GM23338 (cell line): ENCODE measurements around the gene PDE10A. TPM values are rescaled to one million over a fixed set of nuclear protein-coding genes. Genes with fewer than 3 reads are reported as not detected.

Experiments used
- ATAC-seq: fragments of 200-7000 bp; cut with Tn5 transposase; 3 replicates; pipeline ENCODE4 v1.9.1; 2020
- DNase-seq: peaks from one replicate; pipeline ENCODE4 v3.0.0-alpha.2; 2015; ENCODE audit warnings: low spot score
- H2AFZ ChIP-seq: fragments of 200-600 bp; sonication (generic); 2 replicates; pipeline ENCODE4 v1.8.0; 2016; ENCODE audit warnings: antibody characterized with exemption, mild to moderate bottlenecking, moderate library complexity
- H3F3A ChIP-seq: fragments of 200-600 bp; sonication (generic); replicated peaks from 2 replicates; pipeline ENCODE4 v1.8.0; 2017; ENCODE audit warnings: antibody characterized with exemption, mixed run types, low read depth
- H3K27ac ChIP-seq: fragments of 200-600 bp; sonication (generic); 2 replicates; pipeline ENCODE4 v1.6.1; 2016; ENCODE audit warnings: low read depth
- H3K27me3 ChIP-seq: fragments of 200-600 bp; sonication (generic); 2 replicates; pipeline ENCODE4 v1.8.0; 2016; ENCODE audit warnings: mild to moderate bottlenecking, mixed run types, moderate library complexity; ENCODE audit not compliant: insufficient read depth
- H3K36me3 ChIP-seq: fragments of 200-600 bp; sonication (generic); 2 replicates; pipeline ENCODE4 v1.8.0; 2016; ENCODE audit warnings: mild to moderate bottlenecking; ENCODE audit not compliant: insufficient read depth
- H3K4me1 ChIP-seq: fragments of 200-600 bp; sonication (generic); 2 replicates; pipeline ENCODE4 v1.8.0; 2016; ENCODE audit warnings: mild to moderate bottlenecking, moderate library complexity; ENCODE audit not compliant: insufficient read depth
- H3K4me2 ChIP-seq: fragments of 200-600 bp; sonication (generic); 2 replicates; pipeline ENCODE4 v1.7.1; 2017; ENCODE audit warnings: mixed run types
- H3K4me3 ChIP-seq: fragments of 200-600 bp; sonication (generic); 2 replicates; pipeline ENCODE4 v1.6.1; 2016; ENCODE audit warnings: mixed run types
- H3K79me2 ChIP-seq: fragments of 200-600 bp; sonication (generic); replicated peaks from 2 replicates; pipeline ENCODE4 v1.8.0; 2017; ENCODE audit warnings: mild to moderate bottlenecking; ENCODE audit not compliant: insufficient read depth
- H3K9me2 ChIP-seq: fragments of 200-600 bp; sonication (generic); 2 replicates; pipeline ENCODE4 v1.8.0; 2017; ENCODE audit not compliant: insufficient read depth
- H4K20me1 ChIP-seq: fragments of 200-600 bp; sonication (generic); replicated peaks from 2 replicates; pipeline ENCODE4 v1.8.0; 2017; ENCODE audit warnings: mild to moderate bottlenecking; ENCODE audit not compliant: insufficient read depth
- H3K27ac Mint-ChIP-seq: 2 replicates; pipeline ENCODE4 v1.8.0; 2020; ENCODE audit warnings: inconsistent platforms, mild to moderate bottlenecking, moderate library complexity, mixed read lengths
- H3K27me3 Mint-ChIP-seq: 3 replicates; pipeline ENCODE4 v1.8.0; 2022; ENCODE audit warnings: low read depth, mild to moderate bottlenecking, moderate library complexity, mixed read lengths, inconsistent platforms; ENCODE audit not compliant: insufficient read depth, poor library complexity
- H3K36me3 Mint-ChIP-seq: 3 replicates; pipeline ENCODE4 v1.8.0; 2021; ENCODE audit warnings: low read depth, mild to moderate bottlenecking, inconsistent platforms, moderate library complexity, mixed read lengths
- H3K4me1 Mint-ChIP-seq: 3 replicates; pipeline ENCODE4 v1.8.0; 2020; ENCODE audit warnings: mild to moderate bottlenecking, inconsistent platforms, mixed read lengths
- H3K4me3 Mint-ChIP-seq: 3 replicates; pipeline ENCODE4 v1.8.0; 2021; ENCODE audit warnings: moderate library complexity, mild to moderate bottlenecking, inconsistent platforms, mixed read lengths
- H3K9me3 Mint-ChIP-seq: 3 replicates; pipeline ENCODE4 v1.8.0; 2020; ENCODE audit warnings: moderate library complexity, mild to moderate bottlenecking, inconsistent platforms, mixed read lengths
- CREB1 ChIP-seq: fragments of 250-450 bp; sonication (Bioruptor Pico); IDR thresholded peaks from 2 replicates; pipeline ENCODE4 v1.5.0; 2020; ENCODE audit warnings: low read depth, mild to moderate bottlenecking, moderate library complexity
- CTCF ChIP-seq, 2 experiments: fragments of 200-600 bp in 1 of 2; sonication (generic) in 1 of 2; conservative IDR thresholded peaks; 2 replicates each; pipeline versions ENCODE4 v1.5.1 to v1.6.1; 2016 to 2017; ENCODE audit warnings: antibody characterized with exemption in 2 of 2, low read depth in 2 of 2, mild to moderate bottlenecking in 2 of 2, moderate library complexity in 1 of 2
- ETS1 ChIP-seq: IDR thresholded peaks from 2 replicates; pipeline ENCODE4 v1.6.1; 2016; ENCODE audit warnings: antibody characterized with exemption
- EZH2 ChIP-seq: fragments of 200-600 bp; sonication (generic); IDR thresholded peaks from one replicate; pipeline ENCODE4 v1.8.0; 2017; ENCODE audit warnings: antibody characterized with exemption, mild to moderate bottlenecking, low read depth; ENCODE audit not compliant: unreplicated experiment
- EZH2phosphoT487 ChIP-seq: fragments of 200-600 bp; sonication (generic); IDR thresholded peaks from one replicate; pipeline ENCODE4 v1.8.1; 2018; ENCODE audit warnings: antibody characterized with exemption; ENCODE audit not compliant: unreplicated experiment
- JUNB ChIP-seq: IDR thresholded peaks from one replicate; pipeline ENCODE4 v1.6.1; 2016; ENCODE audit warnings: antibody characterized with exemption; ENCODE audit not compliant: unreplicated experiment
- NANOG ChIP-seq: IDR thresholded peaks from 2 replicates; pipeline ENCODE4 v1.6.1; 2016; ENCODE audit warnings: antibody characterized with exemption, borderline replicate concordance
- POLR2AphosphoS5 ChIP-seq: IDR thresholded peaks from 2 replicates; pipeline ENCODE4 v1.6.1; 2016; ENCODE audit warnings: antibody characterized with exemption, low read depth
- REST ChIP-seq: IDR thresholded peaks from one replicate; pipeline ENCODE4 v1.6.1; 2018; ENCODE audit warnings: antibody characterized with exemption; ENCODE audit not compliant: unreplicated experiment
- STAT1 ChIP-seq: IDR thresholded peaks from one replicate; pipeline ENCODE4 v1.6.1; 2016; ENCODE audit warnings: antibody characterized with exemption; ENCODE audit not compliant: unreplicated experiment
- ZNF114 ChIP-seq: fragments of 250-450 bp; sonication (Bioruptor Pico); IDR thresholded peaks from 2 replicates; pipeline ENCODE4 v1.5.0; 2020; ENCODE audit warnings: mild to moderate bottlenecking, moderate library complexity
- ZNF331 ChIP-seq: fragments of 250-450 bp; sonication (Bioruptor Pico); IDR thresholded peaks from 2 replicates; pipeline ENCODE4 v1.5.0; 2020; ENCODE audit warnings: low read depth, mild to moderate bottlenecking, moderate library complexity
- ZNF462 ChIP-seq: fragments of 250-450 bp; sonication (Bioruptor Pico); IDR thresholded peaks from 2 replicates; pipeline ENCODE4 v1.5.0; 2020; ENCODE audit warnings: mild to moderate bottlenecking, moderate library complexity
- polyA plus RNA-seq: library from polyadenylated mRNA; unstranded; fragments of >200 nt; fragmentation: Nextera tagmentation; extraction: Ambion mirVana; gene quantifications from 2 replicates; pipeline ENCODE4 v1.2.1, GENCODE V29; 2016
- total RNA-seq: library from RNA; depleted of rRNA; stranded (reverse); fragments of >200 nt; shearing (Covaris generic); gene quantifications from 2 replicates; pipeline ENCODE4 v1.2.3, GENCODE V29; 2014

Gene PDE10A
- total and polyA plus RNA-seq, 2 experiments from 2014 or later, result 0.50 to 3.9 TPM

GRCh38 chr6:165321150-165321549 lies 341.9 kb downstream of the PDE10A start:
- no peak overlapping the region for H3K4me2 ChIP-seq
- H3K4me3 Mint-ChIP-seq, result no peak overlapping the region
- no peak overlapping the region for H3K27ac ChIP-seq
- no peaks in the 10 kb centered on the region for H3K27me3 ChIP-seq
- H2AFZ ChIP-seq, result no peak overlapping the region
- H3K4me1 Mint-ChIP-seq, result 0 out of 3 replicates have a peak, but pooled peaks cover 2% of the 10 kb centered on the region
- TF ChIP-seq ZNF331 (CRISPR knock-in tag) (no peak), CREB1 (CRISPR knock-in tag) (no peak), ZNF114 (CRISPR knock-in tag) (no peak), EZH2 (no peak), POLR2AphosphoS5 (no peak), ZNF462 (no peak), CTCF (conservative IDR thresholded peaks at IDR 0.05; ENCODE audit: low read depth in 2 of 2) (no peak), ETS1 (no peak), JUNB (no peak), STAT1 (no peak), NANOG (no peak), EZH2phosphoT487 (no peak), REST (no peak)
- no peaks in the 10 kb centered on the region for H3F3A ChIP-seq
- H3K4me1 ChIP-seq, result no peaks in the 10 kb centered on the region
- H3K36me3 ChIP-seq, result 0 out of 2 replicates have a peak, but pooled peaks cover 4% of the 10 kb centered on the region
- ATAC-seq, result no peak
- no peaks in the 10 kb centered on the region for H3K79me2 ChIP-seq
- H4K20me1 ChIP-seq, result no peaks in the 10 kb centered on the region
- no peak overlapping the region for H3K27ac Mint-ChIP-seq
- DNase-seq, result no peak
- peaks cover 12% of the 10 kb centered on the region; the same call in 2 of the 3 replicates for H3K36me3 Mint-ChIP-seq
- H3K4me3 ChIP-seq, result no peak overlapping the region
- H3K9me2 ChIP-seq, result no peaks in the 10 kb centered on the region
- H3K9me3 Mint-ChIP-seq, result peaks cover 36% of the 10 kb centered on the region
- no peaks in the 10 kb centered on the region for H3K27me3 Mint-ChIP-seq
